IMR-90 (cell line): ENCODE measurements around the gene G6PC2. TPM values are rescaled to one million over a fixed set of nuclear protein-coding genes. Genes with fewer than 3 reads are reported as not detected.

Experiments used
- ATAC-seq: fragments of 200-7000 bp; cut with Tn5 transposase; 2 replicates; pipeline ENCODE4 v1.9.1; 2020; ENCODE audit warnings: low read depth, mild to moderate bottlenecking, moderate library complexity
- BruUV-seq: library from RNA; stranded (reverse); fragments of 400-500 nt; replicated peaks from 2 replicates; lab custom pipeline; 2021; lab: Mats Ljungman, UMichigan
- CTCF ChIA-PET: fragments of 300-600 bp; formaldehyde crosslinking; extraction: SDS; loops from one replicate; lab custom pipeline; 2021; ENCODE audit warnings: antibody characterized with exemption; lab: Yijun Ruan, JAX
- POLR2A ChIA-PET: fragments of 300-600 bp; sonication (Branson Sonifier 250); formaldehyde crosslinking; loops from one replicate; lab custom pipeline; 2022; ENCODE audit warnings: antibody characterized with exemption; ENCODE audit not compliant: unreplicated experiment; lab: Charles Lee
- DNase-seq: peaks from one replicate; pipeline ENCODE4 v3.0.0; 2013
- H2AFZ ChIP-seq: replicated peaks from 2 replicates; pipeline ENCODE3; 2013; ENCODE audit warnings: low read length, mild to moderate bottlenecking; ENCODE audit not compliant: poor library complexity
- H2AK5ac ChIP-seq: 2 replicates; pipeline ENCODE4 v1.6.1; 2013; ENCODE audit warnings: low read depth, low read length, inconsistent platforms
- H2AK9ac ChIP-seq: replicated peaks from 2 replicates; pipeline ENCODE3; 2013; ENCODE audit warnings: mild to moderate bottlenecking, low read depth, low read length, moderate library complexity; ENCODE audit not compliant: poor library complexity
- H2BK120ac ChIP-seq: 2 replicates; pipeline ENCODE4 v1.6.1; 2013; ENCODE audit warnings: low read depth, low read length, inconsistent platforms
- H2BK15ac ChIP-seq: 3 replicates; pipeline ENCODE4 v1.6.1; 2013; ENCODE audit warnings: low read depth, low read length, inconsistent platforms
- H2BK20ac ChIP-seq: 2 replicates; pipeline ENCODE4 v1.6.1; 2013; ENCODE audit warnings: low read depth, mild to moderate bottlenecking, inconsistent platforms, low read length, moderate library complexity
- H2BK5ac ChIP-seq: 2 replicates; pipeline ENCODE4 v1.6.1; 2013; ENCODE audit warnings: mild to moderate bottlenecking, low read depth, low read length, inconsistent platforms; ENCODE audit not compliant: poor library complexity, severe bottlenecking
- H3K14ac ChIP-seq: replicated peaks from 2 replicates; pipeline ENCODE4 v1.6.1; 2013; ENCODE audit warnings: low read depth, low read length, inconsistent platforms
- H3K18ac ChIP-seq: 2 replicates; pipeline ENCODE4 v1.6.1; 2013; ENCODE audit warnings: low read depth, low read length, control low read depth
- H3K23ac ChIP-seq: 2 replicates; pipeline ENCODE4 v1.6.1; 2013; ENCODE audit warnings: low read depth, low read length, inconsistent platforms
- H3K27ac ChIP-seq: 2 replicates; pipeline ENCODE4 v1.5.1; 2013; ENCODE audit warnings: mild to moderate bottlenecking, control low read depth, low read length; ENCODE audit not compliant: insufficient read depth
- H3K27me3 ChIP-seq: 2 replicates; pipeline ENCODE4 v1.6.1; 2013; ENCODE audit warnings: low read length; ENCODE audit not compliant: control insufficient read depth, insufficient read depth
- H3K36me3 ChIP-seq: 2 replicates; pipeline ENCODE4 v1.6.1; 2013; ENCODE audit warnings: low read length, mixed read lengths; ENCODE audit not compliant: control insufficient read depth, insufficient read depth
- H3K4ac ChIP-seq: 2 replicates; pipeline ENCODE4 v1.6.1; 2013; ENCODE audit warnings: low read depth, low read length, inconsistent platforms
- H3K4me1 ChIP-seq: 2 replicates; pipeline ENCODE4 v1.6.1; 2013; ENCODE audit warnings: low read length, mixed read lengths; ENCODE audit not compliant: control insufficient read depth, insufficient read depth
- H3K4me2 ChIP-seq: 2 replicates; pipeline ENCODE4 v1.6.1; 2013; ENCODE audit warnings: low read depth, mild to moderate bottlenecking, control low read depth, low read length, moderate library complexity
- H3K4me3 ChIP-seq: 2 replicates; pipeline ENCODE4 v1.5.1; 2013; ENCODE audit warnings: low read depth, mild to moderate bottlenecking, control low read depth, low read length, moderate library complexity; ENCODE audit not compliant: insufficient read depth
- H3K56ac ChIP-seq: 2 replicates; pipeline ENCODE4 v1.6.1; 2013; ENCODE audit warnings: low read length, inconsistent platforms; ENCODE audit not compliant: insufficient read depth; ENCODE audit errors: extremely low read depth
- H3K79me1 ChIP-seq, 2 experiments: 2 replicates each; pipeline ENCODE4 v1.6.1; 2013; ENCODE audit warnings: low read length in 2 of 2, inconsistent platforms in 1 of 2, low read depth in 1 of 2
- H3K9ac ChIP-seq: 2 replicates; pipeline ENCODE4 v1.6.1; 2013; ENCODE audit warnings: low read depth, low read length, control low read depth
- H3K9me1 ChIP-seq: 2 replicates; pipeline ENCODE4 v1.6.1; 2013; ENCODE audit warnings: low read length, inconsistent platforms; ENCODE audit not compliant: insufficient read depth
- H3K9me3 ChIP-seq: 2 replicates; pipeline ENCODE4 v1.6.1; 2013; ENCODE audit warnings: low read length; ENCODE audit not compliant: control insufficient read depth, insufficient read depth
- H4K20me1 ChIP-seq: 2 replicates; pipeline ENCODE4 v1.6.1; 2013; ENCODE audit warnings: low read length, inconsistent platforms; ENCODE audit not compliant: insufficient read depth
- H4K5ac ChIP-seq: 2 replicates; pipeline ENCODE4 v1.6.1; 2013; ENCODE audit warnings: mild to moderate bottlenecking, low read depth, low read length, control low read depth
- H4K8ac ChIP-seq, 2 experiments: 2 replicates each; pipeline ENCODE4 v1.6.1; 2013; ENCODE audit warnings: low read depth in 2 of 2, low read length in 2 of 2, control low read depth in 1 of 2, inconsistent platforms in 1 of 2
- H4K91ac ChIP-seq: 2 replicates; pipeline ENCODE4 v1.6.1; 2013; ENCODE audit warnings: low read depth, low read length, inconsistent platforms; ENCODE audit not compliant: insufficient read depth
- BHLHE40 ChIP-seq: fragments of 150-350 bp; IDR thresholded peaks from 2 replicates; pipeline ENCODE4 v1.6.1; 2016; ENCODE audit warnings: mild to moderate bottlenecking, low read depth, low read length
- CEBPB ChIP-seq: IDR thresholded peaks from 2 replicates; pipeline ENCODE4 v1.6.1; 2012; ENCODE audit warnings: low read depth, low read length, improper control_type of control experiment
- FOS ChIP-seq: fragments of 150-350 bp; IDR thresholded peaks from 2 replicates; pipeline ENCODE4 v1.6.1; 2016; ENCODE audit warnings: low read depth, low read length
- MAZ ChIP-seq: IDR thresholded peaks from 2 replicates; pipeline ENCODE4 v1.6.1; 2012; ENCODE audit warnings: low read depth, mild to moderate bottlenecking, low read length, improper control_type of control experiment, moderate library complexity, borderline replicate concordance
- NFE2L2 ChIP-seq: fragments of 150-350 bp; IDR thresholded peaks from 2 replicates; pipeline ENCODE4 v1.6.1; 2016; ENCODE audit warnings: low read depth, mild to moderate bottlenecking, low read length
- POLR2A ChIP-seq: IDR thresholded peaks from 2 replicates; pipeline ENCODE4 v1.6.1; 2012; ENCODE audit warnings: mild to moderate bottlenecking, low read depth, low read length
- RAD21 ChIP-seq: IDR thresholded peaks from 2 replicates; pipeline ENCODE4 v1.6.1; 2012; ENCODE audit warnings: low read length, improper control_type of control experiment
- RCOR1 ChIP-seq: IDR thresholded peaks from 2 replicates; pipeline ENCODE4 v1.6.1; 2012; ENCODE audit warnings: mild to moderate bottlenecking, low read length, improper control_type of control experiment; ENCODE audit not compliant: insufficient replicate concordance
- RFX5 ChIP-seq: IDR thresholded peaks from 2 replicates; pipeline ENCODE4 v1.8.0; 2012; ENCODE audit warnings: low read depth, mild to moderate bottlenecking, low read length, moderate library complexity
- SMC3 ChIP-seq: fragments of 150-350 bp; IDR thresholded peaks from 2 replicates; pipeline ENCODE4 v1.6.1; 2016; ENCODE audit warnings: low read depth, mild to moderate bottlenecking, antibody characterized with exemption, low read length, moderate library complexity
- USF2 ChIP-seq: fragments of 150-350 bp; IDR thresholded peaks from 2 replicates; pipeline ENCODE4 v1.6.1; 2017; ENCODE audit warnings: mild to moderate bottlenecking, antibody characterized with exemption, low read length, low read depth
- WGBS, 2 experiments: methylation state at CpG; one replicate each; pipeline versions ENCODE4 v1.1.5 to v1.1.7; 2013; ENCODE audit warnings: missing lambda C conversion rate in 2 of 2; ENCODE audit not compliant: insufficient read length in 1 of 2; ENCODE audit errors: extremely low coverage in 2 of 2; 5-methylcytosine and 5-hydroxymethylcytosine counted together
- dilution Hi-C: fragments of 300-500 bp; cut with HindIII; formaldehyde crosslinking; loops from one replicate; pipeline ENCODE4 v1.14.3; 2018; ENCODE audit warnings: low sequenced_read_pairs; ENCODE audit not compliant: unreplicated experiment
- in situ Hi-C: fragments of 300-500 bp; cut with MboI; formaldehyde crosslinking; loops from 3 replicates; pipeline ENCODE4 v1.14.3; 2019; ENCODE audit warnings: low sequenced_read_pairs, inconsistent platforms, mixed read lengths
- intact Hi-C: fragments of 100-400 bp; cut with micrococcal nuclease; formaldehyde crosslinking; loops from 2 replicates; pipeline ENCODE4 v1.10.0; 2022
- polyA plus RNA-seq, 3 experiments: library from polyadenylated mRNA; depleted of rRNA; stranded (reverse); fragments of >200 nt; gene quantifications; 2 replicates each; pipeline ENCODE4 v1.2.3, GENCODE V29; 2012; ENCODE audit warnings: low replicate concordance in 1 of 3
- total RNA-seq: library from RNA; depleted of rRNA; stranded (reverse); fragments of >200 nt; gene quantifications from 2 replicates; pipeline ENCODE4 v1.2.3, GENCODE V29; 2012
- TF ChIP-seq, protein P1 (sequence below): fragments of 150-350 bp; IDR thresholded peaks from 2 replicates; pipeline ENCODE4 v1.6.1; 2016; ENCODE audit warnings: low read depth, mild to moderate bottlenecking, low read length, moderate library complexity, borderline replicate concordance
- TF ChIP-seq, protein P2 (sequence below): conservative IDR thresholded peaks from 2 replicates; pipeline ENCODE4 v1.5.1; 2012; ENCODE audit warnings: mild to moderate bottlenecking, low read depth, low read length, improper control_type of control experiment

The G6PC2 gene
- total and polyA plus RNA-seq, 2 of the 4 experiments (the other 2 are of a cell fraction), result not detected

DNA sequence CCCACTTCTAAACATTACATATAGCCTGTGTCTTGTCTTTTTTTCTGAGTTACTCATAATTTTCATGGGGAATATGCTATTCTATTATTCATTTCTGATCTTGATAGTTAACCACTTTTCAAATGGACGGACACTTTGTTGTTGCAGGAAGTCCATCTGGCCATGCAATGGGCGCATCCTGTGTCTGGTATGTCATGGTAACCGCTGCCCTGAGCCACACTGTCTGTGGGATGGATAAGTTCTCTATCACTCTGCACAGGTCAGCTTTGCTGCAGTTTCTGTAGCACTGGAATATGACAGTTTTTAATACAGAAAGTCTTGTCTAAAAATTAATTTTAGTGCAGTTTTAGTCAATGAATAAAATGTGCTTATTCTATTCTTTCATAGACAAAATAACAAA lies 3.3 kb downstream of the G6PC2 start:
- Histone ChIP-seq H3K27ac (no peak overlapping the region), H3K4me3 (no peak overlapping the region), H3K23ac (no peak overlapping the region), H4K5ac (no peak overlapping the region), H2BK120ac (no peak overlapping the region), H3K56ac (no peak overlapping the region), H3K9ac (no peak overlapping the region), H4K91ac (no peak overlapping the region), H3K18ac (no peak overlapping the region), H2AK9ac (no peak overlapping the region), H2AFZ (no peak overlapping the region), H2AK5ac (no peak overlapping the region), H3K14ac (no peak overlapping the region), H3K27me3 (peaks cover 4% of the 10 kb centered on the region; the same call in 1 of the 2 replicates), H3K9me1 (no peaks in the 10 kb centered on the region; the same call in 1 of the 2 replicates), H3K4me2 (no peak overlapping the region), H3K79me1 (no peaks in the 10 kb centered on the region), H4K20me1 (no peaks in the 10 kb centered on the region), H3K4ac (no peak overlapping the region), H4K8ac (no peak overlapping the region), H3K9me3 (no peaks in the 10 kb centered on the region), H2BK5ac (no peak overlapping the region), H2BK15ac (no peak overlapping the region), H2BK20ac (no peak overlapping the region), H3K4me1 (no peaks in the 10 kb centered on the region), H3K36me3 (no peaks in the 10 kb centered on the region)
- ATAC-seq (no peak), DNase-seq (no peak)
- in situ Hi-C loops (no loop called here), intact Hi-C loops (no loop called here), dilution Hi-C loops (no loop called here)
- no peak for TF ChIP-seq RFX5
- no peak for TF ChIP-seq NFE2L2
- TF ChIP-seq RAD21, result no peak
- no peak for TF ChIP-seq CEBPB
- TF ChIP-seq, protein P1, sequence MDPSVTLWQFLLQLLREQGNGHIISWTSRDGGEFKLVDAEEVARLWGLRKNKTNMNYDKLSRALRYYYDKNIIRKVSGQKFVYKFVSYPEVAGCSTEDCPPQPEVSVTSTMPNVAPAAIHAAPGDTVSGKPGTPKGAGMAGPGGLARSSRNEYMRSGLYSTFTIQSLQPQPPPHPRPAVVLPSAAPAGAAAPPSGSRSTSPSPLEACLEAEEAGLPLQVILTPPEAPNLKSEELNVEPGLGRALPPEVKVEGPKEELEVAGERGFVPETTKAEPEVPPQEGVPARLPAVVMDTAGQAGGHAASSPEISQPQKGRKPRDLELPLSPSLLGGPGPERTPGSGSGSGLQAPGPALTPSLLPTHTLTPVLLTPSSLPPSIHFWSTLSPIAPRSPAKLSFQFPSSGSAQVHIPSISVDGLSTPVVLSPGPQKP, result no peak
- TF ChIP-seq, protein P2, sequence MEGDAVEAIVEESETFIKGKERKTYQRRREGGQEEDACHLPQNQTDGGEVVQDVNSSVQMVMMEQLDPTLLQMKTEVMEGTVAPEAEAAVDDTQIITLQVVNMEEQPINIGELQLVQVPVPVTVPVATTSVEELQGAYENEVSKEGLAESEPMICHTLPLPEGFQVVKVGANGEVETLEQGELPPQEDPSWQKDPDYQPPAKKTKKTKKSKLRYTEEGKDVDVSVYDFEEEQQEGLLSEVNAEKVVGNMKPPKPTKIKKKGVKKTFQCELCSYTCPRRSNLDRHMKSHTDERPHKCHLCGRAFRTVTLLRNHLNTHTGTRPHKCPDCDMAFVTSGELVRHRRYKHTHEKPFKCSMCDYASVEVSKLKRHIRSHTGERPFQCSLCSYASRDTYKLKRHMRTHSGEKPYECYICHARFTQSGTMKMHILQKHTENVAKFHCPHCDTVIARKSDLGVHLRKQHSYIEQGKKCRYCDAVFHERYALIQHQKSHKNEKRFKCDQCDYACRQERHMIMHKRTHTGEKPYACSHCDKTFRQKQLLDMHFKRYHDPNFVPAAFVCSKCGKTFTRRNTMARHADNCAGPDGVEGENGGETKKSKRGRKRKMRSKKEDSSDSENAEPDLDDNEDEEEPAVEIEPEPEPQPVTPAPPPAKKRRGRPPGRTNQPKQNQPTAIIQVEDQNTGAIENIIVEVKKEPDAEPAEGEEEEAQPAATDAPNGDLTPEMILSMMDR, result no peak
- TF ChIP-seq MAZ, result no peak
- no peak for TF ChIP-seq USF2
- no peak for TF ChIP-seq BHLHE40
- TF ChIP-seq RCOR1, result no peak
- no peak for TF ChIP-seq POLR2A
- no peak for TF ChIP-seq FOS
- TF ChIP-seq SMC3, result no peak
- WGBS, 2 experiments, result 100% methylated on average over 1 of the region's 3 CpGs; no CpG with 5 or more reads in 1 of the 2 experiments
- CTCF ChIA-PET, result no interaction called here
- POLR2A ChIA-PET, result no interaction called here
- BruUV-seq, result no TSS peak
